Amygdala (tissue), 56 donors: ENCODE data around the gene BICRAL.

ENCODE experiments used
- DNase-seq, 56 donors: peaks; one replicate each; lab custom pipeline; 2025; lab: John Stamatoyannopoulos, UW

BICRAL gene

DNA sequence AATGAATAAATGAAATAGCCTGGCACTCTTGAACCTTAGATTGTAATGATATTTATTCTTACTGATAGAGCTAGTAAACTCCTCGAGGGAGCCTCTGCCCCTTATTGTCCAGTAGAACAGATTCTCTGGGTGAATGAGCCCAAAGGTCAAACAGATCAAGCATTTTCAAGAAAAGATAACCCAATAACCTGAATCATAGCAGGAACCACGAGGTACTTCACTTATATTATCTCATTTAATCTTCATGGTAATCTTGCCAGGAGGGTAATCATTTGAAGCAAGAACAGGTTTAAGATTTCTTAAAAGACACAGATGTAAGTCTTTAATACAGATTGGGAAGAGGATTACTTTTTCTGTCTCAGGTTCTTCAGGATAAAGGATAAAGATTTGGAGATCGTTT is 18.9 kb upstream of the BICRAL start:
- DNase-seq = no peak

GRCh38 chr6:42764911-42765648 is 16.8 kb upstream of the BICRAL start:
- DNase-seq = no peak

DNA sequence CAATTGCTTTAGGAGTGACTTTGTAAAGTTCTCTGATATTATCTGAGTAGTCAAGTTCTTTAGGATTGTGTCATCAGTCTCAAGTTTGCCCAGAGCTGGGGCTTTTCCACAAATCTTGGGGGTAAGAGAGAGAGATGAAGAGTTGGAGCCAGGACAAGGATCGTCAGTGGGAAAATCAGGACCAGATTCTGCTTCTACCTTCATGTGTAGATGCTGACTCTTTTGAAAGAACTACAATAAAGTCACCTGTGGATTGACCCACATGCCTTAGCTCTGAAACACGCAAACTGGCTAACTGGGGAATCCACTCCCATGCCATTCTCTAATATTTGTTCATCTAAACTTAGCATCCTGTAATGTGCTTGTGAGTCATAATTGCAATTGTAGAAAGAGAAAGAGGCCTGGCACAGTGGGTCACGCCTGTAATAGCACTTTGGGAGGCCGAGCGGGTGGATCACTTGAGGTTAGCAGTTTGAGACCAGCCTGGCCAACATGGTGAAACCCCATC is 15.6 kb upstream of the BICRAL start:
- no peak for DNase-seq

DNA sequence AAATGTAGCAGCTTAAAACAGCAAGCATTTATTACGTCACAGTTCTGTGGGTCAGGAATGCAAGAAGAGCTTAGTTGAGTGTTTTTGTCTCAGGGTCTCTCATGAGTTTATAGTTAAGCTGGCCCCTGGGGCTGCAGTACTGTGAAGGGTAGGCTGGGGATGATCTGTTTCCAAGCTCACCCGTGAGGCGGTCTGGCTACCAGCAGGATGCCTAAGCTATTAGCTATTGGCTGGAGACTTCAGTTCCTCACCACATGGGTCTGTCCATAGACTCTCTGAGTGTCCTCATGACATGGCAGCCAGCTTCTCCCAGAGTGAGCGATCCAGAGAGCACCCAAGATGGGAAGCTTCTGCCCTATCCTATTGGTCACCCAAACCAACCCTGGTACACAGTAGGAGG is 12.8 kb upstream of the BICRAL start:
- DNase-seq = no peak

- DNase-seq = no peak
These were observed 12.0 kb upstream of the BICRAL start for GRCh38 chr6:42769836-42770235.

GRCh38 chr6:42771741-42772100 is 10.1 kb upstream of the BICRAL start:
- no peak for DNase-seq

- no peak for DNase-seq
These were observed 7.7 kb upstream of the BICRAL start for GRCh38 chr6:42774201-42774600.

DNA sequence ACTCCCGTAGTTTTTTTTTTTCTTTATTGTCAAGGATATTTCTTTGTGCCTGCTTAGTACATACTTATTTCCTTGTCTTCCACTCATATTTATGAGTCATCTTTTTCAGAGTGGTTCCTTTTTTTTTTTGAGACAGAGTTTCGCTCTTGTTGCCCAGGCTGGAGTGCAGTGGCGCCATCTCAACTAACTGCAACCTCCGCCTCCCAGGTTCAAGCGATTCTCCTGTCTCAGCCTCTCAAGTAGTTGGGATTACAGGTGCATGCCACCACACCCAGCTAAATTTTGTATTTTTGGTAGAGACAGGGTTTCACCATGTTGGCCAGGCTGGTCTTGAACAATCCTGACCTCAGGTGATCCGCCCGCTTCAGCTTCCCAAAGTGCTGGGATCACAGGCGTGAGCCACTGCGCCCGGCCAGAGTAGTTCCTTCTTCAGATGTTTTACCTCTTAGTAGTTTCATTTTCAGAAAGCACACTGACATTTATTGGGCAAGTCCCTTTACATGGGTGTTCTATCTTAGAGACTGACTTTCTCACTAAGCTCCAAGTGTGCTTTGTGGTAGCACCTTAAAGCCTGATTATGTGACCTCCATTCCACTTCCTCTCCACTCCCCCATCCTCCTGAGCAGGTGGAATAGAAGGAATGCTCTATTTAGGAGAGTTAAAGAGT is 6.9 kb upstream of the BICRAL start:
- DNase-seq = peak in 1 of 56 donors; percentile 6

- no peak for DNase-seq
These were observed 4.6 kb upstream of the BICRAL start for GRCh38 chr6:42777126-42777822.

DNA sequence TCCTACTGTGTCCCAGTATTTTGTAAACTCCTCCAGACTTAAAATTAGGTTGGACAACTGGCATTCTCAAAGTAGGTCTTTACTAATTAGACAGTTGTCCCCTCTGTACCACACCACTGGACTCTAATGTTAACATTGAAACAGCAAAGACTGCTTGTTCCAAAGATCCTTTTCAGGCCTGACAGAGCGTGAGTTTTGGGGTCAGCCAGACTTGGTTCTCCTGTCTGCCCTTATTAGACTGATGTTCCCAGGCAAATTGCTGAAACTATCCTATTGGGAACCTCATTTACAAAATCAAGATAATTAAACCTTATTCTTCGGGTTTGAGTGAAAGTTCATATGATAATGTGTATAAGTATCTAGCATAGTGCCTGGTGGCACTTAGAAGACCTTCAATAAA is 3.7 kb upstream of the BICRAL start:
- peak in 2 of 56 donors; percentile 23 to 24 for DNase-seq

DNA sequence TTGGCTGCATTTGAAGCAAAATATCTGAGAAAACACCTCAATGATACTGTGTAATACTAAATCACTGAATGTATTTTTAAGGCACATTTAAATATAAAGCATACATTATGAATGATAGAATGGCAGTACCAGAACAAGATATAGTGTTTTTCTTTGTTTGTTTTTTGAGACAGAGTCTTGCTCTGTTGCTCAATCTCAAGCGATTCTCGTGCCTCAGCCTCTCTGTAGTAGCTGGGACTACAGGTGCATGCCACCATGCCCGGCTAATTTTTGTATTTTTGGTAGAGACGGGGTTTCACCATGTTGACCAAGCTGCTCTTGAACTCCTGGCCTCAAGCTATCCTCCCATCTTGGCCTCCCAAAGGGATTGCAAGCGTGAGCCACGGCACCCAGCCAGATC is 2.3 kb upstream of the BICRAL start:
- no peak for DNase-seq

- no peak for DNase-seq
These were observed 381 bp upstream of the BICRAL start for GRCh38 chr6:42781546-42781795.

DNA sequence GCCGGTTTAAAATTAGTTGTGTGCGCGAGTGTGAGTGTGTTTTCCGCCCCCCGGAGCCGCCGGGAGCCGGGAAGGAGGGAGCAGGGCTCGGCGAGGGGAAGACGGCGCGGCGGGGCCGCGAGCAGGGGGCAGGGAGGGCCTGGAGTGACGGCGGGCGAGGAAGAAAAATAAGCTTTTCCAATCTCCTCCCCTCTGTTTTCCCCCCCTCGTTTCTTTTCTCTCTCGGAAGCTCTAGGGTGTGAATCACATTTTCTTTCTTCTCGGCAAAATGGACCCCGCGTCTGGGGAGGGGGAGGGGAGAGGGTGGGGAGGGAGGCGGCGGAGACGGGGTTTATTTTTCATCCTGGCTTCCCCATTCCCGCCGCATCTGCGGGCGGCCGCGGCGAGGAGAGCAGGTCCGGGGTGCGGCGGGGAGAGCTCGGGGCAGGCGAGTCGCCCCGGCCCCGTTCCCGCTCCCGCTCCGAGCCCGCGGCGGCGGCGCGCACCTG is 881 bp downstream of the BICRAL start:
- peak in 54 of 56 donors; percentile 32 to 94 (median 78) for DNase-seq

DNA sequence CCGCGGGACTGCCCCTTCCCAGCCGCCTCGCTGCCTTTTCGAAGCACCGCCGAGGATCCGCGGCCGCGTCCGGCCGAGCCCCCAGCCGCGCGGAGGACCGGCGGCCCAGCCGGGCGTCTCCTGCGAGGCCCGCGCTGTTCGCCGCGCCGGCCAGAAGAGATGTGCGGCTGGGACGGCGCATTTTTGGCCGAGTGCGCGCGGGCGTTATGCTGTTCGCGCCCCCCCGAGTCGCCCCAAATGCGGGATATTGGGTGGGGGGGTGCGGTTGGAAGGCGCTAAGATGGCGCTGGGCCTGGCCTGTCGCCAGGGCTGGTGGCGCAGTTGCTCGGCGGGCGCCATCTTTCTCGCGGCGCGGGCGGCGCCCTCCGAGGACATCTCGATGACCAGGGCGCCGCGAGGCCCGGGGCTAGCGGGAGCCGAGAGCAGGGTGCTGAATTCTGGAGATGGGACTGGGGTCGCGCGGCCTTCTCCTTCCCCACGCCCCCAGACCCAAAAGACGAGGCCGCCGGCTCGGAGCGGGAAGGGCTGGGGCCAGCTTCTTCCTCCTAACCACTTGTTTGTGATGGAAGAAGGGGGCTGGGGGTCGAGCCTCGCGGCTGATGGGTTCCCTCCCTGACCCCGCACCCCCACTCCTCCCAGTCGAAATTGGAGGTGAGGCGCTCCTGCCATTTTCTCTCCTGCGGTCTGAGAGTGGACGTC is 1.5 kb downstream of the BICRAL start:
- peak in 50 of 56 donors; percentile 18 to 90 (median 65) for DNase-seq

DNA sequence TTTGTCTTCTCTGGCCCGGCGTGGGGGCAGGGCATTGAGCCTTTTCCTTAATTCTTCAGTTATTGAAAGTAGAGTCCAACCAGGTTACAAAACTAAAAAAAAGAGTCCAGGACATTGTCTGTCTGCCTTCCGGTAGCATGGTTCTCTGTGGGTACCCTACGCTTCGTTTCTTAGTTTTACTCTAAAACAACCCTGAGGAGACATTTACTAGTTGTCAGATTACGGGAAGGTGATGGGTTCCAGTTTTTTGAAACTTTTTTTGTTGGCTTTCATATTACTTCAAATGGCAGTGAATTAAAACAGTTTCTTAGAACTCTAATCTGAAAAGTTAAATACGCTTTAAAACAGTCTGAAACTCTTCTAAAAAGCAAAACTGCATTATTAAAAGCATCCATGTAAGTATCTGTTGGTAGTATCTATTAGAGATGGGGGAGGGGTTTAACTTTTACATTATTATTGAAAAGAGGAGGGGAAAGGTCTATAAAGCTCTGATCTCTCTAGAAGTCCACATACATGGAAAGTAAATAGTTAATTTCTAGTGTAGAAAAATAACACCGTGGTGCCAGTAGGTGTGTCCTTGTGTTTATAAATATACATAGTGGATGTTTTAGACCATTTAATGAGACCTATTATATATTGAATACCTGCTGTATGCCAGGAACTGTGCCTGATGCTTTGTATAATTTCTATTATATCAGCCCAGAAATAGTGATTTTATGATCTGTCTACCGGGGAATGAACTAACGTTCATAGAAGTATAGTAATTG is 2.2 kb downstream of the BICRAL start:
- no peak for DNase-seq

DNA sequence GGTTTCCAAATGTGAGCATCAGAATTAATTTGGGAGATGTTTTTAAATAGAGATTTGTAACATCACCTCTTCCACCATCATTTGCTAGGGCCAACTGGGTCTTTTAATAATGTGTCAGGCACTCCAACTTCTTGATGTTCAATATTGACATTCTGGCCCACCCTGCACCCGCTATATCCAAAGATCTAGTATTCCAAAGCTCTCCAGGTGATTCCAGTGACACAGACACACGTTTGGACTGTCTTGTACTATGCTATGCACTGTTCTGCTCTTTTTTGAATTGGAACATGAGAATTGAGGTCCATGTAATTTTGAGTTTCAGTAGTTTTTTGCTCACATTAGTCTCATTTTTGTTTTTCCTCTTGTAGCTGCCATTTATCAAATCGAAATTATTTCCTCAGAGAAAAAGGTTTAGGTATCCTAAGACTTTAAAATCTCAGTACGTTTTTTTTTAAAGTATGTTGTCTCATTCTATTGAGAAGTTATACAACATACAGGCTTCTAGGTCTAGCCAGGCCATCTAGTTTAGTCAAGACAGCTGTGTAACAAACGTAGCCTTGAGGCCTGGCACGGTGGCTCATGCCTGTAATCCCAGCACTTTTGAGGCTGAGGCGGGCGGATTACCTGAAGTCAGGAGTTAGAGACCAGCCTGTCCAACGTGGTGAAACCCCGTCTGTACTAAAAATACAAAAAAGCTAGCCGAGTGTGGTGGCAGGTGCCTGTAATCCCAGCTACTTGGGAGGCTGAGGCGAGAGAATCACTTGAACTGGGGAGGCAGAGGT is 3.1 kb downstream of the BICRAL start:
- DNase-seq = peak in 2 of 56 donors; percentile 6 to 8

DNA sequence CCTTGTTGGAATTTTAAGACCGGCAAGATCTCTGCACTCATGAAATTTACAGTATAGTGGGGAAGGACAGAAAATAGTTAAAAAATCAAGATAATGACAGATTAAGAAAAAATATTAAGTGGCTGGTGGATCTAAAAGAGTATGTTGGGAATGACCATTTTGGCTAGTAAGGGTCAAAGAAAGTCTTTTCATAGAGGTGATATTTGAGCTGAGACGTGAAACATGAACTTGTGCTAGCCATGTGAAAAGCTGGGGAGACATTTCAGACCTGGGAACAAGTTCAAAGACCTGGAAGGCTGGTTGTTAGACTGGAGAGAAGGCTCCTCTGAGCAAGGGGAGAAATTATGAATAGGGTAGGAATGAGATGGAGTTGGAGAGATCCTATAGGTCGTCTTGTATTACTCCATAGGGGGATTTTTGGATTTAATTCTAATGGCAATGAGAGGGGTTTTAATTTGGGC is 4.7 kb downstream of the BICRAL start:
- DNase-seq = no peak

GRCh38 chr6:42787063-42787472 is 5.2 kb downstream of the BICRAL start:
- DNase-seq = no peak

- DNase-seq = no peak
These were observed 6.8 kb downstream of the BICRAL start for GRCh38 chr6:42788671-42789070.
